ENCODE results near the gene MUS81. TPM values are rescaled to one million over a fixed set of nuclear protein-coding genes. Genes with fewer than 3 reads are reported as not detected.

MUS81 gene
- total and polyA plus RNA-seq, 2 donors (not counting 3 experiments of a cell fraction or from before 2014, with no cell fraction given) = 57.9 to 76.9 TPM

DNA sequence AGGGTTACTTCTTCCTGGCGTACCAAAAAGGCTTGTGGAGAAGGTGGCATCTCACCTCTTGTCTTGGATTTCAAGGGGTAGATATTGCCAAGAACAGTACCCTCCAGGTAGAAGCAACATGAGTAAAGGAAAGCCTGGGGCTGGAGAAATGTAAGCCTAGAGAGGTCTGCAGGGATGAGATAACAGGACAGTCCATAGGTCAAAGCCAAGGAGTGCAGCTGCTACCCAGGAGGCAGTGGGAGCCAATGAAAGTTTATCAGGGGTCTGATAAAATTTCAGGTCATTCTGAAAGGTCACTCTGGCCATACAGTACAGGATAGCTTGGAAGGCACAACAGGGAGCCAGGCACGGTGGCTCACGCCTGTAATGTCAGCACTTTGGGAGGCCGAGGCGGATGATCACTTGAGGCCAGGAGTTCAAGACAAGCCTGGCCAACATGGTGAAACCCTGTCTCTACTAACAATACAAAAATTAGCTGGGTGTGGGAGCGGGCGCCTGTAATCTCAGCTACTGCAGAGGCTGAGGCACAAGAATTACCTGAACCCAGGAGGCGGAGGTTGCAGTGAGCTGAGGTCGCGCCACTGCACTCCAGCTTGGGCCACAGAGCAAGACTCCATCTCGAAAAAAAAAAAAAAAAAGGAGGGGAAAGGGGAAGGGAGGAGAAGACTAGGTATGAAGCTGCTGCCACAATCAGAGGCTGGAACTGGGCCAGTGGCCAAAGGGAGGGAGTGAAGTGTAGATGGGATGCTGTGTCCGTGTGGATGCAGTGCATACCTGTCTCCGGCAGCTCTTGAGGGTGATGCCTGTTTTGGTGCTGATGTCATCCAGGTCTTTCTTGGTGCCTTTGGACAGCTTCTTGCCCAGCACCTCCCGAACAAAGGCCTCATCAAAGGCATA, 26.8 kb downstream of the MUS81 start:
- Histone ChIP-seq H3K9me1 (replicated peaks; ENCODE audit: control insufficient read depth, extremely low read depth, insufficient read depth, low read length) (no peaks in the 10 kb centered on the region), H3K9me3 (replicated peaks; ENCODE audit: control insufficient read depth, insufficient read depth, low read length) (no peaks in the 10 kb centered on the region), H3K79me2 (ENCODE audit: control insufficient read depth, insufficient read depth, low read length) (peaks cover 25% of the 10 kb centered on the region), H3K4me3 (replicated peaks in 1 of 3; ENCODE audit: insufficient read depth in 1 of 3, low read depth in 1 of 3, low read length in 3 of 3) (peak overlapping the region in 2 of 3 experiments; percentile 64 to 66), H4K20me1 (replicated peaks; ENCODE audit: control insufficient read depth, extremely low read depth, insufficient read depth, low read length) (no peaks in the 10 kb centered on the region), H3K27me3 (ENCODE audit: control insufficient read depth in 2 of 2, insufficient read depth in 2 of 2, low read length in 2 of 2) (no peaks in the 10 kb centered on the region), H3K9ac (replicated peaks; ENCODE audit: extremely low read depth, insufficient read depth, low read length) (peak overlapping the region; percentile 61), H3K4me2 (ENCODE audit: insufficient read depth, low read length) (peak overlapping the region; percentile 62), H3K4me1 (ENCODE audit: control insufficient read depth, extremely low read depth, insufficient read depth, low read length) (peaks cover 32% of the 10 kb centered on the region), H2AFZ (ENCODE audit: low read depth, low read length) (no peak overlapping the region), H3K27ac (ENCODE audit: insufficient read depth, low read depth, low read length) (peak overlapping the region; percentile 37), H3K36me3 (ENCODE audit: control insufficient read depth in 2 of 2, extremely low read depth in 1 of 2, insufficient read depth in 2 of 2, low read length in 2 of 2) (peaks cover 4 to 29% of the 10 kb centered on the region in 2 experiments)
- no peak for FAIRE-seq
- TF ChIP-seq MYC (IDR thresholded peaks at IDR 0.05; ENCODE audit: low read depth, low read length) = no peak
- TF ChIP-seq POLR2A (IDR thresholded peaks at IDR 0.05; ENCODE audit: low read depth, low read length) = no peak
- dilution Hi-C loops (cut with MboI; ENCODE audit: extremely low pct_ligation_motif_present, low sequenced_read_pairs) (no loop called here), intact Hi-C loops (cut with micrococcal nuclease) (loop anchor here (5.0 kb wide), 1 partner anchor 45 kb away; no protein-coding TSS in a partner anchor)
- ChIA-PET POLR2A (interaction anchor here (0.6 to 6.7 kb wide), 4 partner anchors 18 to 164 kb away, joined by 3 to 67 read pairs (median 16); partner anchors contain the start of genes CFL1 and MUS81), CTCF (interaction anchor here (1.2 to 6.7 kb wide), 9 partner anchors 10 to 261 kb away, joined by 4 to 75 read pairs (median 8); partner anchors contain the start of genes AP5B1 and CFL1)
- no peak for DNase-seq (ENCODE audit: low read depth, low spot score)
- no TSS peak for BruUV-seq (replicated peaks)

DNA sequence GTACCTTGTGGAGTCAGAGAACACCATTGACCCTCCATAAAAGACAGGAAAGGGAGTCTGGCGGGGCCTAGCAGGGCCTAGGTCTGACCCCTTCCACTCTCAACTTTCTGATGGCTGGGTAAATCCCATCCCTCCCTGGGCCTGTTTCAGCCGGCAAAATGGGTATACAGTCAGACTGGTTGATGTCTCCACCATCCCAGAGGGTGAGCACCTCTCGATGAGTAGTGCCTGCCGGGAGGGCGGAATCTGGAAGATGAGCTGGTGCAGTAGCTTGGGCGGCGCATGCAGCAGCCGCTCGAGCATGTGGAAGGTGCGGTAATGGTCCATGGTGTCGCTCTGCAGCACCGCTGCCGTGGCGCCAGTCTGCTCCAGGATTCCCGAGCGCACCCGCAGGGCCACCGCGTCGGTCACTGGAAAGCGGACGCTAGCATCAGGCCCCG, 27.5 kb downstream of the MUS81 start:
- Histone ChIP-seq H3K36me3 (ENCODE audit: control insufficient read depth in 2 of 2, extremely low read depth in 1 of 2, insufficient read depth in 2 of 2, low read length in 2 of 2) (peaks cover 4 to 24% of the 10 kb centered on the region in 2 experiments), H3K4me1 (ENCODE audit: control insufficient read depth, extremely low read depth, insufficient read depth, low read length) (peaks cover 38% of the 10 kb centered on the region), H3K4me3 (replicated peaks in 1 of 3; ENCODE audit: insufficient read depth in 1 of 3, low read depth in 1 of 3, low read length in 3 of 3) (peak overlapping the region; percentile 34 to 66 (median 64)), H3K79me2 (ENCODE audit: control insufficient read depth, insufficient read depth, low read length) (peaks cover 32% of the 10 kb centered on the region), H3K9me3 (replicated peaks; ENCODE audit: control insufficient read depth, insufficient read depth, low read length) (no peaks in the 10 kb centered on the region), H2AFZ (ENCODE audit: low read depth, low read length) (peak overlapping the region; percentile 40), H3K27ac (ENCODE audit: insufficient read depth, low read depth, low read length) (peak overlapping the region; percentile 37), H4K20me1 (replicated peaks; ENCODE audit: control insufficient read depth, extremely low read depth, insufficient read depth, low read length) (no peaks in the 10 kb centered on the region), H3K27me3 (ENCODE audit: control insufficient read depth in 2 of 2, insufficient read depth in 2 of 2, low read length in 2 of 2) (no peaks in the 10 kb centered on the region), H3K9ac (replicated peaks; ENCODE audit: extremely low read depth, insufficient read depth, low read length) (peak overlapping the region; percentile 61), H3K9me1 (replicated peaks; ENCODE audit: control insufficient read depth, extremely low read depth, insufficient read depth, low read length) (no peaks in the 10 kb centered on the region), H3K4me2 (ENCODE audit: insufficient read depth, low read length) (peak overlapping the region; percentile 62)
- FAIRE-seq (no peak), DNase-seq (ENCODE audit: low read depth, low spot score) (no peak)
- TSS peak; percentile 4 for BruUV-seq (replicated peaks)
- CTCF ChIA-PET = interaction anchor here (0.6 to 6.7 kb wide), 45 partner anchors 10 to 1115 kb away, joined by 3 to 75 read pairs (median 5); partner anchors contain the start of genes AP5B1, BANF1, C11orf68 and CFL1
- intact Hi-C loops (cut with micrococcal nuclease) = loop anchor here (1.0 to 5.0 kb wide), 7 partner anchors 15 to 176 kb away; partner anchors contain the start of genes C11orf68, DRAP1, EFEMP2 and MUS81
- POLR2A ChIA-PET = interaction anchor here (0.6 to 6.7 kb wide), 9 partner anchors 11 to 193 kb away, joined by 3 to 67 read pairs (median 4); partner anchors contain the start of genes CFL1, FOSL1 and MUS81
- no peak for TF ChIP-seq EZH2 (IDR thresholded peaks at IDR 0.05; ENCODE audit: borderline replicate concordance, low read depth, low read length, severe bottlenecking)
- dilution Hi-C loops (cut with MboI; ENCODE audit: extremely low pct_ligation_motif_present, low sequenced_read_pairs) = no loop called here

Measured in endothelial cell of umbilical vein (primary cell).